ENCODE measurements around the gene GPR183. TPM values are rescaled to one million over a fixed set of nuclear protein-coding genes. Genes with fewer than 3 reads are reported as not detected.

The GPR183 gene
- total RNA-seq, 2 experiments from 2014 or later = 46.4 to 47.1 TPM

DNA sequence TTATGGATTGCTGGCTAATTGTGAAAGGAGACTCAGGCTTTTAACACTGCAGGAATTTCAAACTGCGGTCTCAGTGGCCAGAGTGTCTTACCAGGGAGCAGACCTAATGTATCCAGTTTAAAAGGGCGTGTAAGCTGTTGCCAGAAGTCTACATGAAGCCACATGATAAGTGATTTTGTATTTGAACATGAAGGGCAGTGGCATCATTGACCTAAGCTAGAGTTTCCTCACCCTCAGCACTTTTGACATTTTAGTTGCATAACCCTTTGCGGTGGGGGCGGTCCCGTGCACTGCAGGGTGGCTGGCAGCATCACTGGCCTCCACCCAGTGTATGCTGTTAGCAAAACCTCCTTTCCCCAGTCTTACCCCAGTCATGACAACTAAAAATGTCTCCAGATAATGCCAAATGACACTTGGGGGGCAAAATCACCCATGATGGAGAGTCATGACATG, 25.4 kb downstream of the GPR183 start:
- POLR2A ChIA-PET = interaction anchor here (0.9 to 1.2 kb wide), 4 partner anchors 10 to 155 kb away, joined by 3 to 4 read pairs (median 4); no protein-coding TSS in a partner anchor
- CTCF ChIA-PET = interaction anchor here (0.9 to 5.4 kb wide), 5 partner anchors 11 to 155 kb away, joined by 3 to 37 read pairs (median 5); no protein-coding TSS in a partner anchor
- H3K27ac Mint-ChIP-seq = peak overlapping the region; percentile 70
- no peaks in the 10 kb centered on the region for H3K27me3 Mint-ChIP-seq
- peaks cover 8% of the 10 kb centered on the region for H3K36me3 Mint-ChIP-seq
- H3K4me3 Mint-ChIP-seq = no peak overlapping the region
- no peaks in the 10 kb centered on the region for H3K9me3 Mint-ChIP-seq
- DNase-seq = peak; percentile 77
- intact Hi-C loops (cut with micrococcal nuclease) = no loop called here
- peaks cover 87% of the 10 kb centered on the region for H3K4me1 Mint-ChIP-seq (ENCODE audit: low read depth)

DNA sequence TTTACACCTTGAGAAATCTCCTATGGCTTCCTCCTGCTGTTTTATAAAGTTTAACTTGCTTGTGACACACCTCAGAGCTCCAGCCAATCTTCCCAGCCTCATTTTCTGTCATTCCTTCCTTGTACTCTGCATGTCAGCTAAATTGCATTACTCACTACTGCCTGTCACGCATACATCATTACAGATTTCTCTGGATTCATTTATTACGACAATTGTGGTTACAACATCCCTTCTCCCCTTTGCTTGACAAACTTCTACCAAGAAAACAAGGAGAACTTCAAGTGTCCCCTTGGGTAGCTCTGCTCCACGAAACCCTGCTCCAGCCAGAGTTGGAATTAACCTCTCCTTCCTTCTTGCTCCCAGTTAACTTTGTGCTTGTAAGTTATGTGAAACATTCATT, 27.0 kb downstream of the GPR183 start:
- no peak overlapping the region for H3K4me3 Mint-ChIP-seq
- peaks cover 87% of the 10 kb centered on the region for H3K4me1 Mint-ChIP-seq (ENCODE audit: low read depth)
- CTCF ChIA-PET = interaction anchor here (0.8 to 1.8 kb wide), 7 partner anchors 10 to 156 kb away, joined by 3 to 12 read pairs (median 5); no protein-coding TSS in a partner anchor
- H3K9me3 Mint-ChIP-seq = no peaks in the 10 kb centered on the region
- POLR2A ChIA-PET = interaction anchor here (0.8 to 1.4 kb wide), 3 partner anchors 8 to 16 kb away, joined by 3 to 4 read pairs (median 4); no protein-coding TSS in a partner anchor
- peaks cover 8% of the 10 kb centered on the region for H3K36me3 Mint-ChIP-seq
- H3K27me3 Mint-ChIP-seq = no peaks in the 10 kb centered on the region
- intact Hi-C loops (cut with micrococcal nuclease) = no loop called here
- no peak for DNase-seq
- H3K27ac Mint-ChIP-seq = peak overlapping the region; percentile 20

DNA sequence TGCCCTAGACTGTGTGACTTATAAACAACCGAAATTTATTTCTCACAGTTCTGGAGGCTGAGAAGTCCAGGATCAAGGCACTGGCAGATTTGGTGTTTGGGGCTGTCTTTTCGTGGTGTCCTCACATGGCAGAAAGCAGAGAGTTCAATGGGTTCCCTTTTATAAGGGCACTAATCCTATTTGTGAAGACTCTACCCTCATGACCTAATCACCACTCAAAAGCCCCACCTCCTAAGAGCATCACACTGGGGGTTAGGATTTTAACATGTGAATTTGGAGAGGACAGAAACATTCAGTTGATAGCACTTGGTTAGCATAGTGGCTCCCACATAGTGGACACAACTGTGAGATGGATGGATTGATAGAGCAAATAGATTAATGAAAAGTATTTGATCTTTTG, 27.6 kb downstream of the GPR183 start:
- Mint-ChIP-seq H3K36me3 (peaks cover 13% of the 10 kb centered on the region), H3K27me3 (no peaks in the 10 kb centered on the region), H3K9me3 (no peaks in the 10 kb centered on the region), H3K4me3 (no peak overlapping the region), H3K27ac (peak overlapping the region; percentile 20), H3K4me1 (ENCODE audit: low read depth) (peaks cover 88% of the 10 kb centered on the region)
- ChIA-PET POLR2A (interaction anchor here (0.8 to 1.5 kb wide), 4 partner anchors 9 to 24 kb away, joined by 3 to 4 read pairs (median 4); no protein-coding TSS in a partner anchor), CTCF (interaction anchor here (1.0 to 2.3 kb wide), 5 partner anchors 10 to 157 kb away, joined by 5 to 12 read pairs (median 6); no protein-coding TSS in a partner anchor)
- intact Hi-C loops (cut with micrococcal nuclease) = loop anchor here (1.0 kb wide), 1 partner anchor 9 kb away; no protein-coding TSS in a partner anchor
- DNase-seq = no peak

DNA sequence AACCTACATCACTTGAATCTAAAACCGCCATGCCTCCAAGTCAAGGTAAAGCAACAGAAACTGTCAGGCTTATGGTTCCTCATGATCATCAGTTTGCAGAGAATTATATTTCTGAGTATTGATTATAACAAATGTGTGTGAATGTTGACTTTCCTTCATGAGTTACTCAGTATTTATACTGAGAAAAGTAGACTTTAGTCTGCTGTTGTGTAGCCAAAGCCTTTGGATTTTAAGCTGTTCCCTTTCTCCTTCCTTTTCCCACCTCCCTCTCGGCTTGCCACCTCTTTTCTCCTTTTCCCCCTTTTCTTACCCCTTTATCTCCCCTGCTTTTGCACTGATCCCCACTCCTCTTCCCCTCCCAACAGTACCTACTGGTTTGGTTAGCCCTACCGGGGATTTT, 28.4 kb downstream of the GPR183 start:
- ChIA-PET CTCF (interaction anchor here (1.4 to 2.3 kb wide), 2 partner anchors 13 to 158 kb away, joined by 6 to 9 read pairs; no protein-coding TSS in a partner anchor), POLR2A (interaction anchor here (1.5 kb wide), 1 partner anchor 25 kb away, joined by 4 read pairs; no protein-coding TSS in a partner anchor)
- peaks cover 13% of the 10 kb centered on the region for H3K36me3 Mint-ChIP-seq
- no peak overlapping the region for H3K27ac Mint-ChIP-seq
- intact Hi-C loops (cut with micrococcal nuclease) = loop anchor here (1.0 kb wide), 1 partner anchor 9 kb away; no protein-coding TSS in a partner anchor
- H3K27me3 Mint-ChIP-seq = no peaks in the 10 kb centered on the region
- H3K9me3 Mint-ChIP-seq = no peaks in the 10 kb centered on the region
- DNase-seq = no peak
- H3K4me1 Mint-ChIP-seq (ENCODE audit: low read depth) = peaks cover 89% of the 10 kb centered on the region
- no peak overlapping the region for H3K4me3 Mint-ChIP-seq

DNA sequence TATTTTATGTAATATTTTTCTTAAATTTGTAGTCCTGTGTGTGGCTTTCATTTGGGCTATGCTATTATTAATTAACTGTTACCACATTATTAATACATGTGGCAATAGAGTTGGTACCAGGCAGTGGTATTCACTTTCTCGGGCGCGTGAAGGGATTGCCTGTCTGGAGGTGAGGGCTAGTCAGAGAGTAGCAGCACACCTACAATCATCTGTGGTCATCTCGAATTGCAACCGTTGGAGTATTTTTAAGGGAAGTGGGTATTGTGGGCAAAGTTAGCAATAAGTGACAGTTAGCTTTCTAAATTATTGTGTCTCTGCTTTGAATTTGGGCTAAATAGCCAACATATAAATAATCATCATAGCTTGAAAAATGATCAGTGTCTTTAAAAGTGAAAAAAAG, 29.0 kb downstream of the GPR183 start:
- Mint-ChIP-seq H3K27me3 (no peaks in the 10 kb centered on the region), H3K36me3 (peaks cover 15% of the 10 kb centered on the region), H3K9me3 (no peaks in the 10 kb centered on the region), H3K27ac (no peak overlapping the region), H3K4me3 (no peak overlapping the region), H3K4me1 (ENCODE audit: low read depth) (peaks cover 93% of the 10 kb centered on the region)
- ChIA-PET CTCF (interaction anchor here (0.7 to 2.3 kb wide), 2 partner anchors 12 to 158 kb away, joined by 4 to 9 read pairs; no protein-coding TSS in a partner anchor), POLR2A (interaction anchor here (1.5 kb wide), 1 partner anchor 26 kb away, joined by 4 read pairs; no protein-coding TSS in a partner anchor)
- intact Hi-C loops (cut with micrococcal nuclease) = no loop called here
- no peak for DNase-seq

DNA sequence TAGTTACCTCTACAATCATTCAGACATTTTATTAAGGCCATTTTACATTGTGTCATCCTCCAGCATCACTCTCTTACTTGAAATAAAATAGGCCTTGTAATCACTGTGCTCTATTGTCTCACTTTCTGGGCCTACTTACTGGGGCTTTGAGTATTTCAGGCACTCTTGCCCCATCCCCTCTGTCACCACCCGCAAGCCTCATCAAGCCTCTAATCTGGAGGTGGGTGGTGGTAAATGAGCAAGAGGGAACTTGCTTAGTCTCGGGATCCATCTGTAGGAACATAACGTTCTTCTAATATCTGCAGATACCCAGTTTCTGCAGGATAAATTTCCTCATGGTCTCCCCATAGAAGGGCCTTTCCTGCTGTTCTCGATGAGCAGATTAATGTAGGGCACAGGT, 29.6 kb downstream of the GPR183 start:
- no peaks in the 10 kb centered on the region for H3K27me3 Mint-ChIP-seq
- ChIA-PET POLR2A (no interaction called here), CTCF (interaction anchor here (0.7 to 2.3 kb wide), 4 partner anchors 11 to 159 kb away, joined by 4 to 9 read pairs (median 5); no protein-coding TSS in a partner anchor)
- H3K27ac Mint-ChIP-seq = no peak overlapping the region
- intact Hi-C loops (cut with micrococcal nuclease) = no loop called here
- no peak overlapping the region for H3K4me3 Mint-ChIP-seq
- H3K4me1 Mint-ChIP-seq (ENCODE audit: low read depth) = peaks cover 92% of the 10 kb centered on the region
- peaks cover 2% of the 10 kb centered on the region for H3K9me3 Mint-ChIP-seq
- H3K36me3 Mint-ChIP-seq = peaks cover 19% of the 10 kb centered on the region
- no peak for DNase-seq

DNA sequence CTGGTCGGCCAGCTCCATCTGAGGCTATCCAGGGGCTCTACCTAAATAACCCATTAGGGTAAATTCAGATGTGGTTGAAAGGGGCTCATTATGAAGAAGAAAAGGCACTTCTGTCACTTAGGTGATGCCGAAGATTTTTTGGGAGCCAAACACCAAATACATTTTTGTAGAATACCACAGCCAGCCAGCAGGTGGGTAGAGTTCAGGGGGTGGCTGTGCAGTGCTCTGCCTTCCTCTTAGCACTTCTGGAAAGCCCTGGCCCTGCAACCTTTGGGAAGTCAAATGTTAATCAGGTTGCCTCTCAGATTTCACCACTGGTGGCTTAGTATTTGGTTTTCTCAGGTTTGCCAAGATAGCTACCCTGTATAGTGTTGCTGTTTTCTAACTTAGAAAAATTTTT, 30.5 kb downstream of the GPR183 start:
- H3K27me3 Mint-ChIP-seq = no peaks in the 10 kb centered on the region
- no peak overlapping the region for H3K27ac Mint-ChIP-seq
- peaks cover 9% of the 10 kb centered on the region for H3K9me3 Mint-ChIP-seq
- intact Hi-C loops (cut with micrococcal nuclease) = no loop called here
- no peak for DNase-seq
- peaks cover 92% of the 10 kb centered on the region for H3K4me1 Mint-ChIP-seq (ENCODE audit: low read depth)
- ChIA-PET CTCF (interaction anchor here (1.4 to 11.2 kb wide), 3 partner anchors 12 to 158 kb away, joined by 5 to 271 read pairs (median 5); no protein-coding TSS in a partner anchor), POLR2A (no interaction called here)
- no peak overlapping the region for H3K4me3 Mint-ChIP-seq
- H3K36me3 Mint-ChIP-seq = peaks cover 28% of the 10 kb centered on the region

DNA sequence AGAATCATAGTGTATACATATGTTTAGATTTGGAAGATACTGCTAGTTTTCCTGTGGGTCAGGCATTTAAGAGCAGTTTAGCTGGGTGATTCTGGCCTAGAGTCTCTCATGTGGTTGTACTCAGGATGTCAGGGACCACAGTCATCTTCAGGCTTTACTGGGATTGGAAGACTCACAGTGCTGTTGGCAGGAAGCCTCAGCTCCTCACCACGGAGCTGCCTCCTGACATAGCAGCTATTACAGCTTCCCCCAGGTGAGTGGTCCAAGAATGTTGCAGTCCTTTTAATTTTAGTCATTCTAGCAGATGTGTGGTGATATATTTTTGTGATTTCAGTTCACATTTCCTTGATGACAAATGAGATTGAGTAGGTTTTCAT, 32.1 kb downstream of the GPR183 start:
- Mint-ChIP-seq H3K36me3 (peaks cover 29% of the 10 kb centered on the region), H3K4me3 (no peak overlapping the region), H3K9me3 (peaks cover 9% of the 10 kb centered on the region), H3K27ac (peak overlapping the region; percentile 44), H3K27me3 (no peaks in the 10 kb centered on the region), H3K4me1 (ENCODE audit: low read depth) (peaks cover 93% of the 10 kb centered on the region)
- intact Hi-C loops (cut with micrococcal nuclease) = loop anchor here (1.0 to 2.0 kb wide), 2 partner anchors 14 to 21 kb away; no protein-coding TSS in a partner anchor
- DNase-seq = peak; percentile 72
- ChIA-PET POLR2A (interaction anchor here (0.6 to 1.9 kb wide), 6 partner anchors 13 to 161 kb away, joined by 3 to 6 read pairs (median 4); partner anchors contain the start of gene UBAC2), CTCF (interaction anchor here (0.7 to 11.2 kb wide), 13 partner anchors 9 to 160 kb away, joined by 3 to 271 read pairs (median 3); no protein-coding TSS in a partner anchor)

DNA sequence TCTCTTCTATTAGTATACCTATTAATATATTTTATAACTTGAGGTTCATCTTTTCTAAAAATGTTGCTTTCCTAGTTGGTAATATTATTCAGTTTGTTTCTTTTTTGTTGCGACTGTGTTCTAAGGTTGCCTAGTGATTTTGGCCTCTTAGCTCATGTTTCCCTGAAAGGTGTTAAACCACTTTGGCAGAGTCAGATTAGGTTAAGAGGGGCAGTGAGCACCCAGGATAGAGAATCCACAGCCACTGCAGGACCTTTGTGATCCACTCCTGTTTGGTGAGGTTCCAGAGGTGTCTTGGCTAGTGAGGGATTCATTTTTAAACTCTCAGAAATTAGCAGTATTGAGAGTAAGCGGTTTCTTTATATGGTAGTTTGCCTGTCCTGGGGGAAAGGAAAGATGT, 34.1 kb downstream of the GPR183 start:
- ChIA-PET POLR2A (no interaction called here), CTCF (interaction anchor here (1.1 to 11.2 kb wide), 2 partner anchors 94 to 162 kb away, joined by 3 to 271 read pairs; no protein-coding TSS in a partner anchor)
- Mint-ChIP-seq H3K27me3 (no peaks in the 10 kb centered on the region), H3K4me3 (no peak overlapping the region), H3K9me3 (peaks cover 9% of the 10 kb centered on the region), H3K27ac (peak overlapping the region; percentile 55), H3K36me3 (peaks cover 23% of the 10 kb centered on the region), H3K4me1 (ENCODE audit: low read depth) (peaks cover 81% of the 10 kb centered on the region)
- intact Hi-C loops (cut with micrococcal nuclease) = loop anchor here (5.0 kb wide), 1 partner anchor 384 kb away; no protein-coding TSS in a partner anchor
- DNase-seq = no peak

DNA sequence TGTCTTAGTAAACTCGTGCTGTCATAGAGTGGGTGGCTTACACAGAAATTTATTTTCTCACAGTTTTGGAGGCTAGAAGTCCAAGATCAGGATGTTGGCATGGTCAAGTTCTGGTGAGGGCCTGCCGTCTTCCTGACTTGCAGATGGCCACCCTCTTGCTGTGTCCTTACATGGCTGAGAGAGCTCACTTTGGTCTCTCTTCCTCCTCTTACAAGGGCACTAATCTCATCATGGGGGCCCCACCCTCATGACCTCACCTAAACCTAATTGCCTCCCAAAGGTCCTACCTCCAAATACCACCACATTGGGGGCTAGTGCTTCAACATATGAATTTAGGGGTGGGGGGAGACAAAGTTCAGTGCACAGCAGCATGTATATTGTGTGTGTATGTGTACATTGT, 34.7 kb downstream of the GPR183 start:
- Mint-ChIP-seq H3K36me3 (peaks cover 24% of the 10 kb centered on the region), H3K9me3 (peaks cover 9% of the 10 kb centered on the region)
- CTCF ChIA-PET = interaction anchor here (4.0 to 11.2 kb wide), 4 partner anchors 11 to 162 kb away, joined by 37 to 271 read pairs (median 82); no protein-coding TSS in a partner anchor

DNA sequence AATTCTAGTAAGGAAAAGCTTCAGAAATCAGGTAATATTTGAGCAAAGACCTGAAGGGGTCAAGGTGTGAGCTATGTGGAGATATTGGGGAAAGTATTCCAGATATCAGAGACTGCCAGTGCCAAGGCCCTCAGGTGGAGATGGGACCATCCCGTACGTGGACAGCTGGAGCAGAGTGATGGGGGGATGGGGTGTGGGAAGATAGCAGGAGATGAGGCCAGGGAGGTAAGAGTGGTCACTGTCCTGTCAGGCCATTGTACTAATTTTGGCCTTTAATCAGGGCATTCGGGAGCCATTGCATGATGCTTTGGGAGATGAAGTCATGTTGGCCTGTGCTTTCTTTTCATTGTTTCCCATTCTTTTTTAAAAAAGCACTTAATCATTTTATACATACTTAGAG, 36.0 kb downstream of the GPR183 start:
- peaks cover 66% of the 10 kb centered on the region for H3K4me1 Mint-ChIP-seq (ENCODE audit: low read depth)
- CTCF ChIA-PET = interaction anchor here (0.8 to 11.2 kb wide), 17 partner anchors 9 to 172 kb away, joined by 3 to 271 read pairs (median 13); partner anchors contain the start of genes GPR18 and GPR183
- DNase-seq = no peak
- peaks cover 9% of the 10 kb centered on the region for H3K9me3 Mint-ChIP-seq
- H3K27ac Mint-ChIP-seq = no peak overlapping the region
- intact Hi-C loops (cut with micrococcal nuclease) = loop anchor here (5.0 kb wide), 1 partner anchor 386 kb away; no protein-coding TSS in a partner anchor
- H3K36me3 Mint-ChIP-seq = peaks cover 26% of the 10 kb centered on the region
- POLR2A ChIA-PET = interaction anchor here (1.0 to 3.2 kb wide), 5 partner anchors 10 to 165 kb away, joined by 3 to 26 read pairs (median 4); partner anchors contain the start of genes GPR183 and UBAC2
- H3K27me3 Mint-ChIP-seq = no peaks in the 10 kb centered on the region
- H3K4me3 Mint-ChIP-seq = no peak overlapping the region

More for the DNA sequence above, 34.7 kb downstream of the GPR183 start:
- H3K4me1 Mint-ChIP-seq (ENCODE audit: low read depth) = peaks cover 76% of the 10 kb centered on the region
- H3K4me3 Mint-ChIP-seq = no peak overlapping the region
- intact Hi-C loops (cut with micrococcal nuclease) = loop anchor here (5.0 kb wide), 1 partner anchor 385 kb away; no protein-coding TSS in a partner anchor
- H3K27ac Mint-ChIP-seq = no peak overlapping the region
- H3K27me3 Mint-ChIP-seq = no peaks in the 10 kb centered on the region
- no peak for DNase-seq
- POLR2A ChIA-PET = interaction anchor here (1.0 to 1.3 kb wide), 2 partner anchors 34 to 163 kb away, joined by 4 read pairs; partner anchors contain the start of gene GPR183

Measured in activated CD4-positive, alpha-beta memory T cell treated with anti-CD3 and anti-CD28 coated beads for 36 hours (primary cell).